Astrocyte of the cerebellum (primary cell): ENCODE measurements around the gene PLA2G4E.

ENCODE experiments used
- DNase-seq: peaks from one replicate; pipeline ENCODE4 v3.0.0-alpha.2; 2011; ENCODE audit warnings: low read depth
- H3K4me3 ChIP-seq: 2 replicates; pipeline ENCODE4 v1.5.1; 2011; ENCODE audit warnings: mild to moderate bottlenecking, low read depth, low read length, moderate library complexity
- CTCF ChIP-seq: IDR thresholded peaks from 2 replicates; pipeline ENCODE4 v1.5.1; 2012; ENCODE audit warnings: low read length, low read depth, moderate library complexity, mild to moderate bottlenecking; ENCODE audit errors: missing control alignments
- in situ Hi-C: cut with HindIII; loops from 2 replicates; pipeline ENCODE4 v1.10.0; 2017; ENCODE audit warnings: low sequenced_read_pairs

The PLA2G4E gene

GRCh38 chr15:41980654-41981323 lies 40.1 kb downstream of the PLA2G4E start:
- DNase-seq, result no peak
- no peak for TF ChIP-seq CTCF
- H3K4me3 ChIP-seq, result no peak overlapping the region
- in situ Hi-C loops, result no loop called here

- TF ChIP-seq CTCF, result no peak
- in situ Hi-C loops, result no loop called here
- H3K4me3 ChIP-seq, result no peak overlapping the region
- DNase-seq, result no peak
Observed at GRCh38 chr15:41979493-41980266, 41.2 kb downstream of the PLA2G4E start.

- H3K4me3 ChIP-seq, result no peak overlapping the region
- TF ChIP-seq CTCF, result no peak
- no peak for DNase-seq
- in situ Hi-C loops, result no loop called here
Observed at GRCh38 chr15:41978534-41978933, 42.3 kb downstream of the PLA2G4E start.

- no peak for DNase-seq
- in situ Hi-C loops, result no loop called here
- no peak for TF ChIP-seq CTCF
- H3K4me3 ChIP-seq, result no peak overlapping the region
Observed at GRCh38 chr15:41977757-41978383, 43.0 kb downstream of the PLA2G4E start.

- no peak overlapping the region for H3K4me3 ChIP-seq
Observed at GRCh38 chr15:41975669-41976068, 45.2 kb downstream of the PLA2G4E start.

More at GRCh38 chr15:41975669-41976068, 45.2 kb downstream of the PLA2G4E start:
- in situ Hi-C loops, result no loop called here
- DNase-seq, result no peak
- TF ChIP-seq CTCF, result no peak
